Stimulated activated CD8-positive, alpha-beta memory T cell treated with anti-CD3 and anti-CD28 coated beads, Interleukin-7, amount 100 ng/mL, for 48 hours (primary cell): ENCODE measurements around the gene ABHD4.
A peak's percentile ranks its signal among the peaks of the same experiment; 100 is the strongest.
"Not testable (repeated sequence)": the region's sequence is repeated elsewhere in the genome, so short reads cannot be mapped to it uniquely, and the experiment has no call there.

Experiments used
- DNase-seq, 2 donors: peaks; one replicate each; pipeline ENCODE4 v3.0.0-alpha.2; 2020; ENCODE audit warnings: low read depth in 1 of 2; ENCODE audit errors: extremely low read depth in 1 of 2

ABHD4 gene, protein sequence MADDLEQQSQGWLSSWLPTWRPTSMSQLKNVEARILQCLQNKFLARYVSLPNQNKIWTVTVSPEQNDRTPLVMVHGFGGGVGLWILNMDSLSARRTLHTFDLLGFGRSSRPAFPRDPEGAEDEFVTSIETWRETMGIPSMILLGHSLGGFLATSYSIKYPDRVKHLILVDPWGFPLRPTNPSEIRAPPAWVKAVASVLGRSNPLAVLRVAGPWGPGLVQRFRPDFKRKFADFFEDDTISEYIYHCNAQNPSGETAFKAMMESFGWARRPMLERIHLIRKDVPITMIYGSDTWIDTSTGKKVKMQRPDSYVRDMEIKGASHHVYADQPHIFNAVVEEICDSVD

DNA sequence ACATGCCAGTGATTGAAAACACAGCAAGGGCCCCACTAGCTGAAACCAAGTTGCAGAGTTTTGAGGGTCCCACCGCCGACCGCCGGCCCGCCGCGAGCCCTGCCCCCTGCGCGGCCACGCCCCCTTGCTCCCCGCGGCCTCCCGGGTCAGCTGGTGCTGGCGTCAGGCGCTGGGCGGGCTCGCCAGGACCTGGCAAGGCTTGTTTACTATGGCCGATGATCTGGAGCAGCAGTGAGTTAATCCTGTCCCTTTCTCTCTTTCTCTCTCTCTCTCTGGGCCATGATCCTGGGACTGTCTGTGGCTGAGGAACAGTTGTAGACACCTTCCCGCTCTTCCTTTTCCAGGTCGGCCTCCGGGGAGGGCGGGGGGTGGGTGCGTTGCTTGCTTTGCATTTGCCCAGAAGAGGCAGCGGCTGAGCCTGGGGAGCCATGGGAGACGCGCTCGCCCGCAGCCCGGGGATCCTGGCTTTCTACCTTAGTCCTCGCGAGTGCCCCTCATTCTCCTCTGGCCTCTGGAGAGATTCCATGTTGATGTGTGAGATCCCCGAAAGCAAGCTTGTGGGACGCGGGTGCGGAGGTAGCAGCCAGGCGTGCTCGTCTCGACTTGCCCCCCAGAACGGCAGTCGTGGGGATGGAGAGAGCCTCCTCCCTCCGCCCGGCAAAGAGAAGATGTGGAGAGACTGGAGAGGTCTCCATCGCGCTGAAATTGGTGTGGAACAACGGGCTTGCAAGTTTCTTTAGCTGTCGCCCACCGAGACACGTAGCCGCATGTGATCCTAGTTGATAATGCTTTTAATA is at the start of gene ABHD4:
ABHD4 (plus strand) TSS at position 202 of the 797 bp plus-strand sequence; CDS start at position 209, 7 bp downstream.
- peak; percentile 34 to 39 for DNase-seq

DNA sequence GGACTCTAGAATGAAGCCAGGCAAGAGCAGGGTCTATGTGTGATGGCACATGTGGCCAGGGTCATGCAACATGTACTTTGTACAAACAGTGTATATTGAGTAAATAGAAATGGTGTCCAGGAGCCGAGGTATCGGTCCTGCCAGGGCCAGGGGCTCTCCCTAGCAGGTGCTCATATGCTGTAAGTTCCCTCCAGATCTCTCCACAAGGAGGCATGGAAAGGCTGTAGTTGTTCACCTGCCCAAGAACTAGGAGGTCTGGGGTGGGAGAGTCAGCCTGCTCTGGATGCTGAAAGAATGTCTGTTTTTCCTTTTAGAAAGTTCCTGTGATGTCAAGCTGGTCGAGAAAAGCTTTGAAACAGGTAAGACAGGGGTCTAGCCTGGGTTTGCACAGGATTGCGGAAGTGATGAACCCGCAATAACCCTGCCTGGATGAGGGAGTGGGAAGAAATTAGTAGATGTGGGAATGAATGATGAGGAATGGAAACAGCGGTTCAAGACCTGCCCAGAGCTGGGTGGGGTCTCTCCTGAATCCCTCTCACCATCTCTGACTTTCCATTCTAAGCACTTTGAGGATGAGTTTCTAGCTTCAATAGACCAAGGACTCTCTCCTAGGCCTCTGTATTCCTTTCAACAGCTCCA is 48.7 kb upstream of the ABHD4 start:
- DNase-seq = no peak

DNA sequence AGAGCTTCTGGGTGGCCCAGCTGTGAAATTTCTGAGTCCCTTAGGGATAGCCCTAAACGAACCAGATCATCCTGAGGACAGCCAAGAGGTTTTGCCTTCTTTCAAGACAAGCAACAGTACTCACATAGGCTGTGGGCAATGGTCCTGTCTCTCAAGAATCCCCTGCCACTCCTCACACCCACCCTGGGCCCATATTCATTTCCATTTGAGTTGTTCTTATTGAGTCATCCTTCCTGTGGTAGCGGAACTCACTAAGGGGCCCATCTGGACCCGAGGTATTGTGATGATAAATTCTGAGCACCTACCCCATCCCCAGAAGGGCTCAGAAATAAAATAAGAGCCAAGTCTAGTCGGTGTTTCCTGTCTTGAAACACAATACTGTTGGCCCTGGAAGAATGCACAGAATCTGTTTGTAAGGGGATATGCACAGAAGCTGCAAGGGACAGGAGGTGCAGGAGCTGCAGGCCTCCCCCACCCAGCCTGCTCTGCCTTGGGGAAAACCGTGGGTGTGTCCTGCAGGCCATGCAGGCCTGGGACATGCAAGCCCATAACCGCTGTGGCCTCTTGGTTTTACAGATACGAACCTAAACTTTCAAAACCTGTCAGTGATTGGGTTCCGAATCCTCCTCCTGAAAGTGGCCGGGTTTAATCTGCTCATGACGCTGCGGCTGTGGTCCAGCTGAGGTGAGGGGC is 48.0 kb upstream of the ABHD4 start:
- DNase-seq = peak in 1 of 2 donors; percentile 82

DNA sequence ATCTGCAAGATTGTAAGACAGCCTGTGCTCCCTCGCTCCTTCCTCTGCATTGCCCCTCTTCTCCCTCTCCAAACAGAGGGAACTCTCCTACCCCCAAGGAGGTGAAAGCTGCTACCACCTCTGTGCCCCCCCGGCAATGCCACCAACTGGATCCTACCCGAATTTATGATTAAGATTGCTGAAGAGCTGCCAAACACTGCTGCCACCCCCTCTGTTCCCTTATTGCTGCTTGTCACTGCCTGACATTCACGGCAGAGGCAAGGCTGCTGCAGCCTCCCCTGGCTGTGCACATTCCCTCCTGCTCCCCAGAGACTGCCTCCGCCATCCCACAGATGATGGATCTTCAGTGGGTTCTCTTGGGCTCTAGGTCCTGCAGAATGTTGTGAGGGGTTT is 46.5 kb upstream of the ABHD4 start:
- DNase-seq = no peak

DNA sequence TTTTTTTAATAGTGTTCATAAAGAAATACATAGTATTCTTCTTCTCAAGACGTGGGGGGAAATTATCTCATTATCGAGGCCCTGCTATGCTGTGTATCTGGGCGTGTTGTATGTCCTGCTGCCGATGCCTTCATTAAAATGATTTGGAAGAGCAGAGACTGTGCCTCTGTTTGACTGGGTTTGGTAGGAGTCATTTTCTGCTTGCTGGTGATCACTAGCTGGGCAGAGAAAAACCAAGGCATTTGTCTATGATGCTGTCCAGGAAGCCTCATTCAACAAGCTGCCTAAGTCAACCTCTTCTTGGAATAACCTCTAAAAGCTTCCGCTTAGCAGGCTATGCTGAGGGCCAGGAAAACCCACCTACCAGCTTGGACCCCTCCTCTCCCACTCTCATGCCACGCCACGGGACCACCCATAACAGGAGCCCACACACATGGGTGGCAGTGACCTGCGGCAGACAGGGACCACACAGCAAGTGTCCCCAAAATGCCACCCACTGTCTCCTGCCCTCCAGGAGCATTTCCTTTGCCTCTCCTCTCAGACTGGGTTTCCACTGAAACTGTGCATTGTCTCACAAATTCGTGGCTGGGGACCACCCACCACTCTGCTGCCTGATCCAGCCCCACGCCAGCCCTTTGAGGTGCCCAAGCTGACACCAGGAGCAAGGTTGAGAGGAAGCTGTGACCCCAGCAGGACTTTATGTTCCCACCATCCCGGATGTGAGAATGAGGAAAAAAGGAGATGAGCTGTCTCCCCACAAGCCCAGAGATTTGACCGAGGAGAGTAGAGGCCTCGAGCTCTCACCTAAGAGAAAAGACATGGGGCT is 45.9 kb upstream of the ABHD4 start:
- no peak for DNase-seq

DNA sequence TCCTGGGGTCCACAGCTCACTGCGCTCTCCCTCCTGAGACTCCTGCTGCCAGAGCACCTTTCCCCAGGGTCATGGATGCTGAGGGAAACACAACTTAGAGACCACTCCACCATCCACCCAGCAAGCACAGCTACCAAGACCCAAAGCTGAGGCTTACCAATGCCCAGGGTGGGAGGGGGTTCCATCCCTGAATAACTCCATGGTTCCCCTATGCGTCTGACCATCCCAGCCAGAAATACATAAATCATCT is 45.3 kb upstream of the ABHD4 start:
- no peak for DNase-seq

DNA sequence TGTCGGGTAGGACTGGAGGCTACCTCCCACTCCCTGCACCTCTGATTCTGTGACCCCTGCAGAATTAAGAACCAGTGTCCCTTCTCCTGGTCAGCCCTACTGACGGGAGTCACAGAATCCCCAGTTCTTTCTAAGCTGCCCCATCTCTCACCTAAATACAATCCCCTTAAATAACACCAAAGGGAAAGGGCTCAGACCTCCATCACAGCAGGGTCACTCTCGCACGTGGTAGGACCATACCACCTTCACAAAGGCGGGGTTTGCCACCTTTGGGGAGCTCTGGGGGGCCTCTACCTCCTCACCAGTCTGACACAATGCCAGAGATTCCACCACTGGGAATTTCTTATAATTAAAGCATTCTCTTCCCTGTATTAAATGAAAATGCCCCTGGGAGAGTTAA is 44.7 kb upstream of the ABHD4 start:
- DNase-seq = no peak

DNA sequence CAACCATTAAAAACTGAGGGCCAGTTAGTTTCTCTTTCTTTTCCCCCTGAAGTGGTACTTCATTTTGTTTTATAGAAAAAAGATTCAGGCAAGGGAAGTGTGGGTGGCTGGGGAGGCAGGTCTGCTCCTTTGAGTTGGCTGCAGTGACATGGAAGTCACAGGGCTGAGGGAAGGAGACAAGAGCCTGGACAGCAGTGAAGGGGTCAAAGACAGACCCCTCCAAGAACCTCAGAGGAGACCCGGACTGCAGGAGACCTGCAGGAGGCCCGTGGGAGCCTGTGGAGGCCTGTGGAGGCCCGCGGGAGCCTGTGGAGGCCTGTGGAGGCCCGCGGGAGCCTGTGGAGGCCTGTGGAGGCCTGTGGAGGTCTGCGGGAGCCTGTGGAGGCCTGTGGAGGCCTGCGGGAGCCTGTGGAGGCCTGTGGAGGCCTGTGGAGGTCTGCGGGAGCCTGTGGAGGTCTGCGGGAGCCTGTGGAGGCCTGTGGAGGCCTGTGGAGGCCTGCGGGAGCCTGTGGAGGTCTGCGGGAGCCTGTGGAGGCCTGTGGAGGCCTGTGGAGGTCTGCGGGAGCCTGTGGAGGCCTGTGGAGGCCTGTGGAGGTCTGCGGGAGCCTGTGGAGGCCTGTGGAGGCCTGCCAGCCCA is 44.1 kb upstream of the ABHD4 start:
- not testable (repeated sequence) for DNase-seq

DNA sequence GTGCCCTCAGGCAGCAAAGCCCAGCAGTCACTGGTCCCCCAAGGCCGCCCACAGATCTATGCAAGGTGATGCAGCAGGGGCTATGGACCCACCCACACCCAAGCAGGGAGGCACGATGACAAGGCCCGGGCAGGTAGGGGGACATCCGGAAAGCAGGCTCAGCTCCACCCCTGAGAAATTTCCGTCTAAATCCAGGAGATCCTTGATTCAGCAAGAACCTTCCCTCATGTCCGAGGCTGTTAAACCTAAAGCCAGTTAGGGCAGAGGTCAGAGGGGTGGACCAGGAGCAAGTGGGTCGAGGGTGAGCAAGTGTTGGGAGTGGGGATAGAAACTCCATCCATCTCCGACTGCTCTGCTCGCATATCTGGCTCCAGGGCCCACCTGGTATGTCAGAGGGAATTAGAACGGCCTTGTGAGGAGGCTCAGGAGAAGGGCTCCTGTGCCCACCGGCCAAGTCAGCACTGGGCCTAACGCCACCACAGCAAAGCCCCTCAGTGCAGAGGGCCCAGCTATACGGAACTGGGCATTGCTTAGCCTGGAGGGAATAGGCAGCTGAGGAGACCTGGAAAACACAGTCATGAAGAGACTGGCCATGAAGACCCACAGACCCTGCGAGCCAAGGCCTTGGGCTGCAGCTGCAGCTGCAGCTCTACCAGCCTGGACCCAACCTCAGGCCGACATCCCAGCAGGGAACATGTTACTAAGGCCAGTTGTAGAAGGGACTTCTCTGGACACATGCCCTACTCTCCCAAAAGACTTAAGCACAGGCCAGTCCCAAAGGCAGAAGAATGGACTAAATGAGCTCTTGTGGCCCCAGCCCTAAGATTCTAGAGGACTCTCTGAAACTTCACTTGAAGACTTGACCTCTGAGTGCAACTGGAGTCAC is 43.4 kb upstream of the ABHD4 start:
- DNase-seq = no peak

DNA sequence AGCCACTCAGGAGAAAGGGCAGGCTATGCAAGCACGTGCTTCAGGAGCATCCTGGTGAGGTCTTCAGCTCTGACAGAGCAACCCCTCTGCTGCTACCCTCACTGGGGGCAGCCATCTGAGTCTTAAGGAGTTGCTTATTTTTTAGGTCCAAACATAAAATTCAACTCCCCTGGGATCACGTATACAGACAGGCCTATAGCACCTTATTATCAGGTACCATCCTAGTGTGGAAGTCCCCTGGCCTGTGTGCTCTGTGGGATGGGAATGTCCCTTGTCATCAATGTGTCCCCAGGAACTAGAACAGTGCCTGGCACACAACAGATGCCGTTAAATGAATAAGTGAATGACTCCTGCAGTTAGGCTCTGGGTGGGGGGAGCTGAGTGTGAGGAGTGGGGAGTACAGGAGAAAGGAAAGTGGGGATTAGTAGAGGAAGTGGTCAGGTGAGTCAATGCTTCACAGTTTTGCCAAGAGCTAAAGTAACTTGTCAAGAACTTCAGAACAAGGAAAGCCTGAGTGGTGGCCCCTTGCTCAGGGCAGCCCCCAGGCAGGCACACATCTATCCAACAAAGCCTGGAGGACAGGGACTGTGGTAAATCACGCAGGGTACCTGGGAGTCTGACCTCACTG is 42.6 kb upstream of the ABHD4 start:
- peak; percentile 63 to 79 for DNase-seq

DNA sequence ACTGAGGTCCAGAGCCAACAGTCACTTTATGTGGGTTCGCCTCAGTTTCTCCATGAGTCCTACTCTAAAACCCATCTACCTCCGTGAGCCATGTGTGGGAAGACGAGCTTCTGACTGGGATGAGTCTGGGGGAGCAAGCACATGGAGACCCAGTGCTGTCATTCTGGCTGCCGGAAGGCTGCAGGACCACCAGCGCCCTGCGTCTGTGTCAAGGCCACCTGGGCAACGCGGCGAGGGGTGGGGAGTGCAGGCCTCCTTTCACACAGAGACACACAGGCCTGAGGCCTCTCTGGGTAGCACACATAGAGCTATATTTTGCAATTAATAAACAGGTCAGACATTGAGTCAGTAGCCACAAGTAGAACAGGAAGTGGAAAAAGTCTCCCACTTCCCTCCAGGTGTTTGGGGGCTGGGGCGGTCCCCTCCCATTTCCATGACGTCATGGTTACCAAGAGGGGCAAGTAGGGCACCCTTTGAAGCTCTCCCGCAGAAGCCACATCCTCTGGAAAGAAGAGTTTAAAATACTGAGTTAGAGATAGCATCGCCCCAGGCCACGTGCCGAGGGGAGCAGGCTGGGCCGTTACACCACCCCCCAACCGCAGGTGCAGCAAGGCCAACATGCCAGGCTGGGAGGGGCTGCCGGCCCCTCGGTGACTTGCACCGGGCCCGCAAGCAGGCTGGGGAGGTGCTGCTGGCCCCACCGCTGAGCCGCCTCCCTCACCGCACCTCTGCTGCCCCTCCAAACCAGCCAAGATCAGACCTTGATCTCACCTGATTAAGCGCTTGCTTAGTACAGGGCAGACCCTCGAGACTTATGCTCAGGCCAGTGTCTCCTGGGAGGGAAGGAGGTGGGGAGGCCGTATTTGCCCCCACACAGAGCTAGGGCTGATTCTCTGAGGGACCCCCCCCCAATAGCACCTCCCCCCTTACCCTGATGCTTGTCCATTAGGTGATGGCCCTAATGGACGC is 41.8 kb upstream of the ABHD4 start:
- DNase-seq = peak; percentile 93 to 98

DNA sequence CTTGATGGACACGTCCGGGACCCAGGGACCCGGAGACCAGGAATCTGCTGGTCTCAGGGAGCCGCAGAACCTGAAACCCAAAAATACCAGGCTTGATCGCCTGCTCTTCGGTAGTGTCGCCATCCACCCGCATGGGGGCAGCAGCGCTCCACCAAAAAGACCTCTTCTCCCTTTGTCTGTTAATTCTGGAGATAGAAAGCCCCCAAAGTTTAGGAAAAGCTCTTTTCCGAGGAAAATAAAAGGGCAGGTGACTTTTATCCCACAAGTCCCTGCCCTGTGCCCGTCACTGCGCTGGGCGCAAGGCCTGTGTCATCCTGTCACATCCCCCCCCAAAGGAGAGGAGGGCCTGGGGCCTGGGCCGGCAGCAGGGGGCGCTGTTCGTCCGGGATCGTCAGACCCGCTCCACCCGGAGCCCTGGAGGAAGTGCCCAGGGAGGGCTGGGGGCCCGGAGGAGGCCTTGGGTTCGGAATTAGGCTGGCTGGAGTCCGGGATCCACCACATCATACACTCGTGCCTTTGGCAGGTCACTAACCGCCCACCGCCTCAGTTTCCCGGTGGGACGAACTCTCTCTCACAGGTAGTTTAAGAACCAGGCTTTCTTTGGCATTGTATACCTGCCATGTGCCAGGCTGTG is 41.0 kb upstream of the ABHD4 start:
- DNase-seq = peak; percentile 80 to 84

DNA sequence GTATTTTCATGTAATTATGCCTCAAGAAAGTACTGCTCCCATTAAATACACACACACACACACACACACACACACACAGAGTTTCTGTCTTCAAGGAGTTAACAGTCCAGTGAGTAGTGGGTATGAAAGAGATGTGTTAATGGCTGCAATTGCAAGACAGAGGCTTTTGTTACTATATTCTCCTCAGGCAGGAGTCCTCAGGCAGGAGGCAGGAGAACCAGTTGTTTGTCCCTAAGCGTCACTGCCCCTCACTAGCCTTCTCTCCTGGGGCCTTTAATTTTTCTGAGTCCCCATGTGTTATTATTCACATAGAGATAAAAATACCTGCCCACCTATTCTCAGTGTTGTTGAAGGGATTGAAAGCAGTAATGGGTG is 40.3 kb upstream of the ABHD4 start:
- DNase-seq = no peak

DNA sequence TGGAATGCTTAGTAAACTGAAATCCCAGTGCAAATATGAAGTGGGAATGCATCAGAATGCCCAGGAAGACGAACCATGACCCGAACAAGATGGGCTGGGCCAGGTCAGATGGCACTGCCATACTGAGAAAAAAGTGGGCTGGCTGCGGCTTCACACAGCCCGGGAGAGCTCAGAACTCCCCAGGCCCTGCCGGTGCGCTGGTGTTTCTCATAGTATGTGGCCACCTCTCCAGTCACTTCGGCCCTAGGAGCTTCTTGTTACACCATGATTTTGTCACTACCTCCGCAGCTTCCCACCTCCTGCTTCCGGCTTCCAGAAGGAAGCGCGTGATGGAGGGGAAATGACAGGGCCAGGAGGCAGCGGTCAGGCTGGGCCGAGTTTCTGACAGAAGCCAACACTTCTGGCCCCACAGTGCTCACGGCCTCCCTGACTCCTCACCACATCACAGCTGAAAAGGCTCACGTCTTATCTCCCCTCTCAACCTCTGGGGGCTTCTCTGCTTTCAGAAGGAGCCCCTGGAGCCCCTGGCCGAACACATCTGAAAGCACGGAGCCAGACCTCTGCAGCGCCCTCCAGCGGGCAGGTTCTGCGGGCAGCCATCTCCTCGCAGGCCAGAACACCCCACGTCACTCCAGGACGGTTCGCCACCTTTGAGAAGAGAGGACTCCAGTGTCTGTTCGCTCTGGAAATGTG is 39.7 kb upstream of the ABHD4 start:
- DNase-seq = peak; percentile 69 to 82

DNA sequence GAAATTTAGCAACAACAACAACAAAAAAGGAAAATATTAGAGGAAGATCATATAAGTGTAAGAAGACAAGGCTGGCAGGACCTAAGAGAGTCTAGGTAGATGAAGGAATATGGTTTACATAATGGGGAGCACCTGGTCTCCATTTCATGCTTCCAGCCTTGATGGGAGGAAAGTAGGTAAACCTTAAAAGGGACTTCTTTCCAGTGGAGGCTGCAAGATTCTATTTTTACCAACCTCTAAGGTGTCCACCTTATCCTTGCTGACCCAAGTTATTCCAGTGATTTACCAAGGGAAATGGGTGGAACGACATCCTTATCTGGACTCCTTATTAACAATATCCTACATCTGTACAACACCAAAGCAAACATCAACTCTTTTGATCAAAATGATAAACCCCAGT is 39.1 kb upstream of the ABHD4 start:
- no peak for DNase-seq

DNA sequence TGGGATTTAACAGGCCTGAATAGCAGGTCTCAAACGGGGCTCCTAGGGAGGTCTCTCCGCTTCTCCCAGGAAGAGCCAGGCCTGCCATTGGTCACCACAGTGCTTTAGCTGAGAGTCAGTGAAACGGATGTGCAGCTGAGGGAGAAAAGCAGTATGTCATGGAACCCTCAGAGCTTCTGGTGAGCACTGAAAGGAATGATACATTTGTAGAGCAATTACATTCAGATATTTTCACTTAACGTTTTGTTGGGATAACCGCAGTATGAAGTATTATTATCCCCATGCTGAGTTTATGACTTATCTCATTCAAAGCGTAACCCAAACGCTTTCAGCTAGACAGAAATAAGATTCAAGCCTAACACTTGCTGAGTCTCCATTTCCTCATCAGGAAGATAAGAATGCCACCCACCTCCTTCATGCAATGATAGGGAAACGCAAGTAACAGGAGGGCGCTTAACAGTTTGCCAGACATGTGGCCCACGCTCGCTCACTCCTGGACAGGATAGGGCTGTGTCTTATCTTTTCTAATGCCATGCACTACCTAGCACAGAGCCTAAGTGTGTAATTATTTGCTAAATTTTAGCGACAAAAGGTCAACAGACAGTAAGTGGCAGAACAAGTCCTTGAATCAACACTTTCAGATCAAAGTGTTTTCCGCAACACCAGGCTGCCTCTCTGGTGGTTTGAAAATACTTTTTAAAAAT is 37.3 kb upstream of the ABHD4 start:
- DNase-seq = no peak
